ENCODE measurements around the gene RESF1.

Gene RESF1

DNA sequence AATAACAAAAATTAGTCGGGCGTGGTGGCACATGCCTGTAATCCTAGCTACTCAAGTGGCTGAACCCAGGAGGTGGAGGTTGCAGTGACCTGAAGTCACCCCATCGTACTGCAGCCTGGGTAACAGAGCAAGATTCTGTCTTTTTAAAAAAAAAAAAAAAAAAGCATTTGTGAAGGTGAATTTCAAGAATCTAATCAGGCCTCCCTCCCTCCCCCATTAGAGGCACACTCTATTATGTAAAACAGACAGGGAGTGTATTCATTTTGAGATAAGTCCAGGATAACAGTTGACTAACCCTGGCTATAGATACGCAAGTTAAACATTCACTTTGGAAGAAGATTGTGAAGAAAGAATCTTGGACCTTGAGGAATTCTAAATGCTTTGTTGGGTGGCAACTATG, 2.9 kb downstream of the RESF1 start:
- DNase-seq, result no peak

DNA sequence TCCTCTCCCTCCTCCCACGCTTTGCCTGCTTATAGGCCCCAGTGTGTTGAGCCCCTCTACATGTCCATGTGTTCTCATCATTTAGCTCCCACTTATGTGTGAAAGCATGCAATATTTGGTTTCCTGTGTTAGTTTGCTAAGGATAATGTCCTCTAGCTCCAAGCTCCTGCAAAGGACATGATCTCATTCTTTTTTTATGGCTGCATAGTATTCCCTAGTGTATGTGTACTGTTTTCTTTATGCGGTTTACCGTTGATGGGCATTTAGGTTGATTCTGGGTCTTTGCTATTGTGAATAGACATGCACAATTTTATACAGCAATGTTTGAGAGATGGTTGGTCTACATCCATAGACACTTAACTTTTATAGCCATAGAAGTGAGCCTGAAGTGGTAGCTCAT, 5.1 kb downstream of the RESF1 start:
- DNase-seq, result no peak

DNA sequence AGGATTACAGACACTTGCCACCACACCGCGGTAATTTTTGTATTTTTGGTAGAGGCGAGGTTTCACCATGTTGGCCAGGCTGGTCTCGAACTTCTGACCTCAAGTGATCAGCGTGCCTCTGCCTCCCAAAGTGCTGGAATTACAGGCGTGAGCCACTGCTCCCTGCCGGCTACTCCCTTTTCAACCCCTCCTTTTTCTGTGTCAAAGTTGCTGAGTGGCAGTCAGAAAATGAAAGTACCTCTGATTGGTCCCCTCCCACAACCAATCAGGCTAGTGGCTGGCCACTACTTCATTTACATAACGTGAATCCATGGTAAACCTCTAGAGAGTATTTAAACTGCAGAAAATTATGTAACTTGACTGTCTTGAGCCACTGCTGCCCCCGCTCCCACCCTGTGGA, 5.9 kb downstream of the RESF1 start:
- no peak for DNase-seq

DNA sequence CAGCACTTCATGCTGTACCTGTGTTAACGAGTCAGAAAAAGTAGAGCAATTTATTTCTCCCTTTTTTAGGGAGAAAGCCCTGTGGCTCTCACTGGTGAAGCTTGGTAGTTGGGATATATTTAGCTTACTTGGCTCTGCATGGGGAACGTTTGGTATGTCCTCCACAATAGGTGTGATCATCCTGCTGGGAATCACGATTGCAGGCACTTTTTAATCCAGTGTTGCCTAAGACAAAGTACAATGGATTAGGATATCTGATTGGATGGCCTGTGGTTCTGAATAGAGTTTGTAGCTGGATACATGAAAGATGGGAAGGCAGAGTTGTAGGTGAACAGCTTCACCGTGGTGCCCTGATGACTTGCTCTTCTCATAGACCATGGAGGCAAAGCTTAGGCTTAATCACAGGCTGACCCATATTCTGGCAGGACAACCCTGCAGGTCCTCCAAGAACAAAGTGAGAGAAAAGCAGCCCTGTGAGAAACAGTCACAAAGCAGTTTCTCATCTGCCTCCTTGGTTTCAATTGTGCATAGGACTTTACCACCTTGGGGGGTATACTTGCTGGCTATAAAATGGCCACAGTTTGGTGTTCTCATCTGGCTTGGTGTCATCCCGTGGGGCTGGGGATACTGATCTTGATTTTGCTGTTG, 7.5 kb downstream of the RESF1 start:
- no peak for DNase-seq

DNA sequence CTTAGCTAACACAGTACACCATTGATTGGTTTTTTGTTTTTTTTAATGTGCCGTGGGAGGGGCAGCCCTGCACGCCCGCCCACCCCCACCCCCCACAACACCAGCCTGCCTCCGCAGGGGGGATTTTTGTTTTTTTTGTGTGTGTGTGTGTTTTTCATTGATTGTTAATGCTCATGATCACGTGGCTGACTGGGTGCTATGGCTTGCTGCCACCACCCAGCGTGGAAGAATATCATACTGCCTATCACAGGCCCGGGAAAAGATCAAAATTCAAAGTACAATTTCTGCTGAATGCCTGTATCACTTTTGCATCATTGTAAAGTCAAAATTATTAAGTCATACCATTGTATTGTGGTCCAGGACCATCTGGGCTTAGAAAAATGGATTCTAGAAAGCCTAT, 8.3 kb downstream of the RESF1 start:
- no peak for DNase-seq

DNA sequence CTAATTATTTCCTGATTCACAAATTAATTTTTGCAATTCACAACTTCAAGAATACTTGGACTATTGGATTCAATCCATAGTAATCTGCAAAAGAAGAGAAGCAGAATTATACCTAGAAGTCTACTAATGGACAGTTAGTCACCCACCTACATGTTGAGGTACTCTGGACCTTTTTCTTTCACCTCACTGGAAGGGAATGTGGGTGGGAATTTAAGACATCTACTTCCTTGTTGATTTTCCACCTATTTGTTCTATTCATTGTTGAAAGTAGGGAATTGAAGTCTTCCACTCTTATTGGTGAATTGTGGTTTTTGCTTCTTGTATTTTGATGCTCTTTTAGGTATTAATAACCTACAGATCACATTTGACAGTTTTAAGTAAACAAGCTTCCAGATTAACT, 11.0 kb downstream of the RESF1 start:
- no peak for DNase-seq

DNA sequence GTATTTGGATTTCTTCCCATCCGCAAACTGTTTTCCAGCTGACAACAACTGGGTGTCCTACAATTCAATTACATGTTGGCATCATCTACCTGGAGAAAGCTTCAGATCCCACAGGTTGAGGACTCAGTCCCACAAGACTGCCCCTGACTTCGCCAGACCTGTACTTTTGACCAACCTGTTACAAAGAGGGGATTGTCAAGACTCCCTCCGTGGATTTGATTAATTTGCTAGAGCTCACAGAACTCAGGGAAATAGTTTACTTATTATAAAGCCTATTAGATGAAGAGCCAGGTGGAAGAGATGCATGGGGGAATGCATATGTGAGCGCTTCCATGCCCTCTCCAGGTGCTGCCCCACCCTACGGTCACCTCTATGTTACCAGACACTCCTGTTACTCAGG, 14.6 kb downstream of the RESF1 start:
- no peak for DNase-seq

DNA sequence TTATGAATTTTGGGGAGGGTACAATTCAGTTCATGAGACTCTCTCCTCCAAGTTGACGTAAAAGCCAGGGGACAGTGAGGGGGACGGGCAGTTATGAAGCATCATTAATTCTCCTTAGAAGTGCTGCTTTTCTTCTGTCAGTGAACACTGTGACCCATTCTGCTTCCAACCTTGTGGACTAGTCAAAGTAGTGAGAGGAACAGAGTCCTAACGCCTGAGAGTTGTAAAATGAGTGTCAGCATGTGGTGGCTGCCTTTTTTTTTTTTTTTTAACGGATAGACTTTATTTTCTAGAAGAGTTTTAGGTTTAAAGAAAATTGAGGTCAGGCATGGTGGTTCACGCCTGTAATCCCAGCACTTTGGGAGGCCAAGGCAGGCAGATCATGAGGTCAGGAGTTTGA, 15.5 kb downstream of the RESF1 start:
- no peak for DNase-seq

DNA sequence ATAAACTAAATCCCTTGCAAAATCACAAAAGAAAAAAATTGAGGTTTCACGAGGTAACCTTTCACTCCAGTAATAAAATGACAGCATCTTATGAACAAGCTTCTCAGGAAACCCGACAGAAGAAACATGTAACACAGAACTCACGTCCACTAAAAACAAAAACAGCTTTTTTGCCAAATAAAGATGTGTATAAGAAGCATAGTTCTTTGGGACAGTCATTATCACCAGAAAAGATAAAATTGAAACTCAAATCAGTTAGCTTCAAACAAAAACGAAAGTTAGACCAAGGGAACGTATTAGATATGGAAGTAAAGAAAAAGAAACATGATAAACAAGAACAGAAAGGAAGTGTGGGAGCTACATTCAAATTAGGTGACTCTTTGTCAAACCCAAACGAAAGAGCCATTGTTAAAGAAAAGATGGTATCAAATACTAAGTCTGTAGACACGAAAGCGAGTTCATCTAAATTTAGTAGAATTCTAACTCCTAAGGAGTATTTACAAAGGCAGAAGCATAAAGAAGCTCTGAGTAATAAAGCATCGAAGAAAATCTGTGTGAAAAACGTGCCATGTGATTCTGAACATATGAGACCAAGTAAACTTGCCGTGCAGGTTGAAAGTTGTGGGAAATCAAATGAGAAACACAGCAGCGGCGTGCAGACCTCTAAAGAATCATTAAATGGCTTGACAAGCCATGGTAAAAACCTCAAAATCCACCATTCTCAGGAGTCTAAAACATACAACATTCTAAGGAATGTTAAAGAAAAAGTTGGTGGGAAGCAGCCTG, 25.8 kb downstream of the RESF1 start:
- no peak for DNase-seq

DNA sequence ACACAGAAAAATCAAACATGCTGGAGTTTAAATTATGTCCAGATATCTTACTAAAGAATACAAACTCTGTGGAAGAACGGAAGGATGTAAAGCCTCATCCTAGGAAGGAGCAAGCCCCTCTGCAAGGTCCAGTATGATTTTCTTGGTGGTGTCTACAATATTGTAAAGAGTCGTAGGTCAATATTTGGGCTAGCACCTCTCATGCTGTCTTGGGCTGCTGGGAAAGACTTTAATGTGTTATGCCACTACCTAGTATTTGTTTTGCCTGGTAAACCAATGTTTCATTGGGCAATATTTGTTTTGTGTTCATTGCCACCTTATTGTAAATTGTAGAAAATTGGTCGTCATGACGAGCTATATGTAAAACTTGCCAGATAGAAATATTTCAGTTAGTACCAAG, 26.6 kb downstream of the RESF1 start:
- no peak for DNase-seq

DNA sequence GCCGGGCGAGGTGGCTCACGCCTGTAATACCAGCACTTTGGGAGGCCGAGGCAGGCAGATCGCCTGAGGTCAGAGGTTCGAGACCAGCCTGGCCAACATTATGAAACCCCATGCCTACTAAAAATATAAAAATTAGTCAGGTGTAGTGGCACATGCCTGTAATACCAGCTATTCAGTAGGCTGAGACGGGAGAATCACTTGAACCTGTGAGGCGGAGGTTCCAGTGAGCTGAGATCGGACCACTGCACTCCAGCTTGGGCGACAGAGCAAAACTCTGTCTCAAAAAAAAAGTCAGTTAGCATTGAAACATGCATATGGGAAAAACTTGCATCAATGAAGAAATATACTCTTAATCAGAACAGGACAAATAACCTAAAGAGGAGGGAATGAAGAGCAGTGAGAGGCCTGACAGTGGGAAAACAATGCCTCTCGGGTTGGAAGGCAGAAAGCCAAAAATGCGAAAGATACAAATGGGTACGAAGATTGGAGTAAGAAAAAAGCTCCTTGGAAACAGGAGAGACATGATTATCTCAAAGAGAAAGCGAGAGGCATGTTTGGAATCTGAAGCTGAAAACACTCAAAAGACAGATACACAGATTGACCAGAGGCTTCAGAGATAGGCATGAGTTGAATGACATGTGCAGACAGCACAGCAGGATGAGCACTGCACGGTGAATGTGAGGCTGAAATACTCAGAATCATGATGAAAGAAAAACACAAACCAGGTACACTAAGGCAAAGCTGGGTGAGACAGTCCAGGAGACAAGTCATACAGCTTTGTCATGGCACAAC, 30.6 kb downstream of the RESF1 start:
- no peak for DNase-seq

DNA sequence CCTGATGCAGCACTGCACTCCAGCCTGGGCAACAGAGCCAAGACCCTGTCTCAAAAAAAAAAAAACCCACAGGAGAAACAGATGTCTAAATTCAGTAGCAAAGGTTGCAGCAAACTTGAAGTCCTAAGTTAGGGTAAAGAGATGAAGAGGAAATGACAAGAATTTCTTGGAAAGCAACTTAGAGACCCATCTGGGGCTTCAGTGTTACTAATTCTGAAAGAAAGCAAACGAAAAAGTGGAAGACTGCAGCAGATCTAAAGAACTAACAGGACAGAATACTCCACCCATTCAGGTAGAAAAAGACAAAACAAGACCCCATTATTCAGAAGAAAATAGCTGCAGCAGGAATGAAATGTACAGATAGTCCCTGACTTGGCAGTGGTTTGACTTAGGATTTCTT, 31.9 kb downstream of the RESF1 start:
- no peak for DNase-seq

DNA sequence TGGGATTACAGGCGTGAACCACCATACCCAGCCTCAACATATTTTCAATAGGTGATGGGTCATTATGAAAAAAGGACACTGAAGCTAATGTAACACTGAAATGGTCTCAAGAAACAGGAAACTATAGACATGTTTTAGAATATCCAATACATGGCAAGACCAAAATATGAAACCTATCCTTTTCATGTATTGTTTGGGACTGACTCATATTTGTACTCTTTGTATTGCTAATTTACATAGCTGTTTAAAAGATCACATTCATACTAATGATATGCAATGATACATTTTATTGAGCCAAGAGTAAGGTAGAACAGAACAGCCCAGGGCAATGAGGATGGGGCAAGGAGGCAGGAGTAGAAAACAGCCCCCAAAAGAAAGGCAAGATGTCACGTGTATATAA, 32.6 kb downstream of the RESF1 start:
- no peak for DNase-seq

DNA sequence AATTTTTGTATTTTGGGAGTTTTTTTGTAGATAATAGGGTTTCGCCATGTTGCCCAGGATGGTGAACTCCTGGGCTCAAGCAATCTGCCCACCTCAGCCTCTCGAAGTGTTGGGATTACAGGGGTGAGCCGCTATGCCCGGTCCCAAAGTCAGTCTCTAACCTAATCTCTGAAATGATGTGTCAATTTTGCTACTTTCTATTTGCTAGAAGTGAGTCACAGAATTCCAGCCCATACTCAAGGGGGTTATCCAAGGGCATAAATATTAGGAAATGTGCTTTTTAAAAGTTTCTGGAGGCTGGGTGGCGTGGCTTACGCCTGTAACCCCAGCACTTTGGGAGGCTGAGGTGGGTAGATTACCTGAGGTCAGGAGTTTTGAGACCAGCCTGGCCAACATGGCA, 40.5 kb downstream of the RESF1 start:
- no peak for DNase-seq

DNA sequence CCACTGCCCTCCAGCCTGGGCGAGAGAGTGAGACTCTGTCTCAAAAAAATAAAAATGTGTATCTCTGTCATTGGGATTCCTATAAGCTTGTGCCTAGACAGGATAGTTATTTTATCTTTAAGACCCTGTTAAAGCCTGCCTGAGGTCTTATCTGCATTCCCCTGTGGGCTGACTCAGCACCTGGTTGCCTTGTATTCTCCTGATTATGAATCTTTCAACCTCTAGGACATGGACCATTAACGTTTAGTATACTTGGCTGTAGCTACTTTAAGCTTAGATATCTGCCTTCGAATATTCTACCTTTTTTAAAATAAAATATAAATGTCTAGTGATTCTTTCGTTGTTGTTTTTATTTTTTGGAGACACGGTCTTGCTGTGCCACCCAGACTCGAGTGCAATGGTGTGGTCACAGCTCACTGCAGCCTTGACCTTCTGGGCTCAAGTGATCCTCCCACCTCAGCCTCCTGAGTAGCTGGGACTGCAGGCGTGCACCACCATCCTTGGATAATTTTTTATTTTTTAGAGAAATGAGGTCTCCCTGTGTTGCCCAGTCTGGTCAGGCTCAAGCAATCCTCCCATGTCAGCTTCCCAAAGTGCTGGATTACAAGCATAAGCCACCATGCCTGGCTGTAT, 41.3 kb downstream of the RESF1 start:
- no peak for DNase-seq

DNA sequence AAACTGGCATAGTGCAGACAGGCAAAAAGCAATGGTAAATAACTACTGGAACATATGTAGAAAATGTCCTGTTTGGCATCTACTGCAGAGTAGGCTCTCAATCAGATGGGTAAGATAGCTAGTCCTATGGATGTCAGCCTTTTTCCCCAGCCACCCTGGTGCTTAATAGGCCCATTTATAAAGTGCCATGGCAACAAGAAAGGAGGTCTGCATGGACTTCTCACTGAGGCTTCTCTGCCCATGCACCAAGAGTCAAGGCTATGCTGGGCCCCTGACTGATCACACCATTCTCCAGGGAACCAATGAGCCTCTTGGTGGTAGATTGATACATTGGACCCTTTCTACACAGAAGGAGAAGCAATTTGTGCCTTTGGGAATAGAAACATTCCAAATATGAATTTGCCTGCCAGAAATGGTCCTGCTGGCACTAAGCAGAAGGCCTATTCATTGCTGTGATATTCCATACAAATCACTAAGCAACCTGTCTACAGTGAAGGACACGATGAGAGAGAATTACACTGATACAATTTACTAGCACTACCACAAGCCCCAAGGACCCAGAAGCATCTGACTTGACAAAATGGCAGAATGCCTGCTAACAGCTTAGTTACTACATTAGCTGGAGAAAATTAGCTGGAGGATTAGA, 43.8 kb downstream of the RESF1 start:
- DNase-seq, result no peak

DNA sequence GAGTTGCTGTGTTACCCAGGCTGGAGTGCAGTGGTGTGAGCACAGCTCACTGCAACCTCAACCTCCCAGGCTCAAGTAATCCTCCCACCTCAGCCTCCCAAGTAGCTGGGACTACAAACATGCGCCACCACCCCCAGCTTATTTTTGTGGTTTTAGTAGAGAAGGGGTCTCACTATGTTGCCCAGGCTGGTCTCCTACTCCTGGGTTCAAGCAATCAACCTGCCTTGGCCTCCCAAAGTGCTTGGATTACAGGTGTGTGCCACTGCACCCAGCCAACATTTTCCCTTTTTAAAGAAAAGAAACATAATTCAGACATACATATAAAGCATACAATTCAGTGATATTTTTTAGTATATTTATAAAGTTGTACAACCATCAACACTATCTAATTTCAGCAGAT, 44.4 kb downstream of the RESF1 start:
- no peak for DNase-seq

DNA sequence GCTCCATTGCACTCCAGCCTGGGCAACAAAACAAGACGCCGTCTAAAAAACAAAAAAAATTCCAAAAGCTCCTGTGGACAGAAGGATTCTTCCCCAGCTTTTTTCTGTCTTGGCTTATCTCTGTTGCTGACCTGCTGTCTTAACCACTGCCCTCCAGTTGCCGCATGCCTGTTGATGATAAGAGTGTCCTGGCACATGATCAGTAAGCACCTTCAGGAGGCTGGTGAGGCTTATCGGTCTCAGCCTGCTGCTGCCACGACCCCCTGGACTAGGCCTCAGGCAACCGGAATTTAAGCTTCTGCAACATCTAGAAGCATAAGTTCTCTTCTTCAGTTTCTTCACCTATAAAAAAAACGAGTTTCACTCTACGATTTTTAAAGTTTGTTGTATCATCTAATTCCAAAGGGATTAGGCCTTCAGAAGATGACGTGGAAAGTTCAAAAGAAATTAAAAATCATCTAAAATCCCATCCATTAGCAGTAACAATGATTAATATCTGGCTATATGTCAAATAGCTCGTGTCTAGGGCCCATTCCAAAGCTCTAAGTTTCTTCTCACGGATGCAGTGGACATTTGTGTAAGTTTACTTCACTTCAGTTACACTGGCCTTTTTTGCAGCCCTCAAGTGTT, 46.4 kb downstream of the RESF1 start:
- DNase-seq, result no peak
